ENCODE results near the gene PPID.

The PPID gene

GRCh38 chr4:158681629-158682028 is 41.6 kb downstream of the PPID start:
- H3K4me3 ChIP-seq (ENCODE audit: low read depth, low read length): no peak overlapping the region
- DNase-seq (ENCODE audit: low read depth): peak; percentile 62
- no peak for TF ChIP-seq CTCF (IDR thresholded peaks at IDR 0.05; ENCODE audit: control insufficient read depth, extremely low read depth, insufficient read depth)

- no peak overlapping the region for H3K4me3 ChIP-seq (ENCODE audit: low read depth, low read length)
- TF ChIP-seq CTCF (IDR thresholded peaks at IDR 0.05; ENCODE audit: control insufficient read depth, extremely low read depth, insufficient read depth): no peak
- DNase-seq (ENCODE audit: low read depth): no peak
Observed at GRCh38 chr4:158678767-158679166, 44.4 kb downstream of the PPID start.

- no peak overlapping the region for H3K4me3 ChIP-seq (ENCODE audit: low read depth, low read length)
- TF ChIP-seq CTCF (IDR thresholded peaks at IDR 0.05; ENCODE audit: control insufficient read depth, extremely low read depth, insufficient read depth): no peak
- DNase-seq (ENCODE audit: low read depth): no peak
Observed at GRCh38 chr4:158676076-158676475, 47.1 kb downstream of the PPID start.

- H3K4me3 ChIP-seq (ENCODE audit: low read depth, low read length): no peak overlapping the region
- no peak for TF ChIP-seq CTCF (IDR thresholded peaks at IDR 0.05; ENCODE audit: control insufficient read depth, extremely low read depth, insufficient read depth)
- DNase-seq (ENCODE audit: low read depth): no peak
Observed at GRCh38 chr4:158673633-158674032, 49.6 kb downstream of the PPID start.

- peak; percentile 98 for DNase-seq (ENCODE audit: low read depth)
- peak; percentile 69 for TF ChIP-seq CTCF (IDR thresholded peaks at IDR 0.05; ENCODE audit: control insufficient read depth, extremely low read depth, insufficient read depth)
- H3K4me3 ChIP-seq (ENCODE audit: low read depth, low read length): peak within 1 kb of the TSS; percentile 95
Observed at GRCh38 chr4:158671915-158672806, 51.0 kb downstream of the PPID start, which contains the start of gene ETFDH. Gene ETFDH, plus strand, starts transcription at chr4:158672296. Its CDS starts 161 bp downstream, at chr4:158672457.

GRCh38 chr4:158671665-158671914 is 51.6 kb downstream of the PPID start, which contains the start of gene C4orf46:
Gene C4orf46, minus strand, starts transcription at chr4:158671887. Its CDS starts 86 bp downstream, at chr4:158671801.
- TF ChIP-seq CTCF (IDR thresholded peaks at IDR 0.05; ENCODE audit: control insufficient read depth, extremely low read depth, insufficient read depth): no peak
- peak within 1 kb of the TSS; percentile 95 for H3K4me3 ChIP-seq (ENCODE audit: low read depth, low read length)
- DNase-seq (ENCODE audit: low read depth): no peak

Data from LNCaP clone FGC (cell line).